RWPE2 (cell line): Measurements from ENCODE around the gene EMX1.

Experiments
- ATAC-seq: fragments of 200-7000 bp; cut with Tn5 transposase; 3 replicates; pipeline ENCODE4 v1.9.1; 2021; ENCODE audit warnings: low read depth
- DNase-seq: peaks from one replicate; pipeline ENCODE4 v3.0.0-alpha.2; 2020; ENCODE audit warnings: low spot score
- H3K27ac ChIP-seq: fragments of 450-650 bp; 2 replicates; pipeline ENCODE4 v1.5.1; 2017; ENCODE audit warnings: mild to moderate bottlenecking; ENCODE audit not compliant: poor library complexity, severe bottlenecking
- H3K27me3 ChIP-seq: fragments of 250-450 bp; sonication (Bioruptor Pico); 2 replicates; pipeline ENCODE4 v1.5.1; 2021; ENCODE audit warnings: mild to moderate bottlenecking, moderate library complexity; ENCODE audit not compliant: insufficient read depth, poor library complexity, severe bottlenecking
- H3K36me3 ChIP-seq: fragments of 250-450 bp; sonication (Bioruptor Pico); 2 replicates; pipeline ENCODE4 v1.5.1; 2020; ENCODE audit warnings: low read depth, mild to moderate bottlenecking, moderate library complexity
- H3K4me1 ChIP-seq: fragments of 250-450 bp; sonication (Bioruptor Pico); 2 replicates; pipeline ENCODE4 v1.5.1; 2021; ENCODE audit warnings: mild to moderate bottlenecking, moderate library complexity; ENCODE audit not compliant: insufficient read depth, poor library complexity, severe bottlenecking
- H3K4me3 ChIP-seq: fragments of 250-450 bp; sonication (Bioruptor Pico); 2 replicates; pipeline ENCODE4 v1.5.1; 2021; ENCODE audit warnings: mild to moderate bottlenecking, moderate library complexity; ENCODE audit not compliant: severe bottlenecking
- H3K9me3 ChIP-seq: fragments of 250-450 bp; sonication (Bioruptor Pico); 2 replicates; pipeline ENCODE4 v1.5.1; 2021; ENCODE audit warnings: mild to moderate bottlenecking, moderate library complexity; ENCODE audit not compliant: severe bottlenecking
- CTCF ChIP-seq: fragments of 450-650 bp; IDR thresholded peaks from one replicate; pipeline ENCODE4 v1.5.1; 2017; ENCODE audit warnings: mild to moderate bottlenecking, moderate library complexity; ENCODE audit not compliant: poor library complexity, severe bottlenecking

EMX1 gene

GRCh38 chr2:72942293-72942692 lies 25.0 kb downstream of the EMX1 start:
- no peaks in the 10 kb centered on the region for H3K4me1 ChIP-seq
- no peak overlapping the region for H3K4me3 ChIP-seq
- no peak overlapping the region for H3K27ac ChIP-seq
- ATAC-seq (no peak), DNase-seq (no peak)
- no peaks in the 10 kb centered on the region for H3K36me3 ChIP-seq
- no peak for TF ChIP-seq CTCF
- no peaks in the 10 kb centered on the region for H3K9me3 ChIP-seq
- H3K27me3 ChIP-seq = no peaks in the 10 kb centered on the region

DNA sequence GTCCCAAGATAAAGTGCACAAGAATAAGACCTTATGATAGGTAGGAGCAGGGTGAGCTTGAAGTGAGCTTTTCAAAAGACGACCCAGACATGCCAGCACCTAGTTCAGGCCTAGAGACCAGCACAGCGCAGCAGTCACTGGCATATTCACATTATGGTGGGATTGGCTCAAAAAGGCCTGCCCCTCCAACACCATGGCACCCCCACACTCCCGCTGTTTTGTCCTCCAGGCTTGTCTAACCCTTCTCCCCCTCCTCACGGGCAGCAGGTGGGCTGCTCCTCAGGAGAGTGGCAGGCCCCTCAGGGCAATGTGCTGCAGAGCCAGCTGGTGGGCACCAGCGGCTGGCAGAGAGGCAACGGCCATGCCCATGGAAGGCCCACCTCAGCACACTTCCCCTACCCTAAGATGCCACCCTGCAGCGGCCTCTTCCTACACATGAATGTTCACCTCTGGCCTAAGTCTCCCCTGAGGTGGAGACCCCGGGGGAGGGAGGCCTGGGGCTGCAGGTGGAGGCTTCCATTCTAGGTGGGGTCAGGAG lies 25.6 kb downstream of the EMX1 start:
- H3K27me3 ChIP-seq = no peaks in the 10 kb centered on the region
- no peaks in the 10 kb centered on the region for H3K4me1 ChIP-seq

DNA sequence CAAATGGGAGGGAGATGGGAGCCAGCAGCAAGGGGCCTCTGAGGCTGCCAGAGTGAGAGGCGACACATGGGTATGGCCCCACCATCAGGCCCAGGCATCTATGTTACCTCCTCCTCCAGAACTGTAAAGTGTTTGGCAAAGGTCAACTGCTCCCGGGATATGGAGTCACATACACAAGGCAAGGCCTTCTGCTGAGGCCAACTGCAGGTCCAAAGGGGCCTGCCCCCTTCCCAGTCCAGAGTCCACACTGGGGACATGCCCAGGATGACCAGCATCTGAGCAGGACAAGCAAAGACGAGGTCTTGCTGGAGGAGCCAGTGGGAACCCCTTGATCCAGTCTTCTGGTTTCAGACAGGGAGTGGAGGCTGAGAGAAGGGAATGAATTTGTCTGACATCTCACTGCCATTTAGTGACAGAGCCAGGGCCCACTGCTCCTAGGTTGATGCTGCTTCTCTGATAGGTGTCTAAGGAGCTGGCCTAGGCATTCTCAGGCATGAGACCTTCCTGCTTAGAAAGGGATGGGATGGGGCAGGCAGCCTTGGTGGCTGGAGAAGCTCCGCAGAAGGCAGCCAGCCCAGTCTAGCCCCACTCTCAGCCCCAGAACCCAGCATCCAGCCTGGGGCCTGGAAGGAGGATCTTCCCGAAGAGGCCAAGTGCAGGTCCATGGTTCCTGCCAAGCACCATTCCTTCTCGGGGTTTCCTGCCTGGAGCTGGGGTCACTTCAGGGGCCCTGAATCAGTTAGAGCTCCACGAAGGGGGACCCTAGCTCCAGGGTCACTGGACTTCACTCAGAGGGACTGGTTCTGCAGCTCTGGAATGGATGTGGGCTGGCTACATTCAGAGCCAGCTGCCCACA lies 26.4 kb downstream of the EMX1 start:
- H3K4me1 ChIP-seq = no peaks in the 10 kb centered on the region
- no peak overlapping the region for H3K4me3 ChIP-seq
- H3K9me3 ChIP-seq = no peaks in the 10 kb centered on the region
- DNase-seq = no peak
- H3K27me3 ChIP-seq = no peaks in the 10 kb centered on the region
- no peak for ATAC-seq
- H3K36me3 ChIP-seq = no peaks in the 10 kb centered on the region
- no peak for TF ChIP-seq CTCF
- H3K27ac ChIP-seq = no peak overlapping the region

More for the DNA sequence above, 25.6 kb downstream of the EMX1 start:
- no peak for TF ChIP-seq CTCF
- Histone ChIP-seq H3K9me3 (no peaks in the 10 kb centered on the region), H3K36me3 (no peaks in the 10 kb centered on the region), H3K27ac (no peak overlapping the region), H3K4me3 (no peak overlapping the region)
- DNase-seq = no peak
- ATAC-seq = no peak

DNA sequence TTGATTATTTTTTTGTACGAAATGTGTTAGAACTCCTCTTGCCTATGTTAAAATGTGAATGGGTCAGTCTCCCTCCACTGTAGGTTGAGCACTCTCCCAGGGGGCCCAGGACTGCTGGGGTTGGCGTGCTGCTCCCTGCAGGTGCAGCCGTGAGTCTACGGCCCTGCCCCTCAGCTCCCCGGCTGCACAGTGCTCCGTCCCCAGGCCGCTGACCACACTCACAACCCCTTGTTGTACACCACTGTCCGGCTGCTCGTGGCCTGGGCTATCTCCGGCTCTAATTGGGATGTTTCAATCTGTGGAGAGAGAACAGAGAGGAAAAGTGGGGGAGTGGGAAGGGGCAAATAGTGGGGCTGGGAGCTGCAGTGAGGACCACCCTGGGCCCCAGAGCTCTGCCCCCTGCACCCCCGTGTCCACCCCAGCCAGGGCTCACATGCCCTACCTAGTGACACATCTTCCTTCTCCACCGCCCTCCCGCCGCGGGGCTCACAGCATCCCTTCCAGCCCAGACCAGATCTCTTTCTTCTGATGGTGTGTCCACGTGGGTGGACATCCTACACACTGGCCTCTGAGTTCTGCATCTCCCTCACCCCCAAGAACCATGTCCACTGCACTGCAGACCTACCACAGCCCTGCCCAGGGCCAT lies 27.6 kb downstream of the EMX1 start:
- DNase-seq = no peak
- H3K36me3 ChIP-seq = no peaks in the 10 kb centered on the region
- H3K9me3 ChIP-seq = no peaks in the 10 kb centered on the region
- no peak overlapping the region for H3K27ac ChIP-seq
- no peak for ATAC-seq
- no peak for TF ChIP-seq CTCF
- H3K27me3 ChIP-seq = no peaks in the 10 kb centered on the region
- peaks cover 4% of the 10 kb centered on the region for H3K4me1 ChIP-seq
- H3K4me3 ChIP-seq = no peak overlapping the region
